ENCODE results near the gene HECW1.

Gene HECW1

DNA sequence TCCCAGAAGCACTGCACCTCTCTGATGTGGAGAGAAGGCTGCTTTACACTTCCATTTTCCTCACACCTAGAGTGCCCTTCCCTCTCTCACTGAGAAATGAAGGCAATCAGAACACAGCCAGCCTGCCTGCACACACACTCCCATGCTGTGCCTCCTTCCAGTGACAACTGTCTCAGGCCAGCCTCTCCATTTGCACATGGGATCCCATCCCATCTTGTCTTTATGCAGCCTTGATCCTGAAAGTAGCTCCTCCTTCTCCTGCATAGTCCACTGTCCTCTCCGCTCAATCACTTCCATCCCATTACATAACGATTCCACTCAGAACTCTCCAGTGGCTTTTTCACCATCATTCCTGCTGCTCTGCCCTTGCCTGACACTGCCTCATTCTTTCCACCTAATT, 266.8 kb downstream of the HECW1 start:
- no peak for ATAC-seq

DNA sequence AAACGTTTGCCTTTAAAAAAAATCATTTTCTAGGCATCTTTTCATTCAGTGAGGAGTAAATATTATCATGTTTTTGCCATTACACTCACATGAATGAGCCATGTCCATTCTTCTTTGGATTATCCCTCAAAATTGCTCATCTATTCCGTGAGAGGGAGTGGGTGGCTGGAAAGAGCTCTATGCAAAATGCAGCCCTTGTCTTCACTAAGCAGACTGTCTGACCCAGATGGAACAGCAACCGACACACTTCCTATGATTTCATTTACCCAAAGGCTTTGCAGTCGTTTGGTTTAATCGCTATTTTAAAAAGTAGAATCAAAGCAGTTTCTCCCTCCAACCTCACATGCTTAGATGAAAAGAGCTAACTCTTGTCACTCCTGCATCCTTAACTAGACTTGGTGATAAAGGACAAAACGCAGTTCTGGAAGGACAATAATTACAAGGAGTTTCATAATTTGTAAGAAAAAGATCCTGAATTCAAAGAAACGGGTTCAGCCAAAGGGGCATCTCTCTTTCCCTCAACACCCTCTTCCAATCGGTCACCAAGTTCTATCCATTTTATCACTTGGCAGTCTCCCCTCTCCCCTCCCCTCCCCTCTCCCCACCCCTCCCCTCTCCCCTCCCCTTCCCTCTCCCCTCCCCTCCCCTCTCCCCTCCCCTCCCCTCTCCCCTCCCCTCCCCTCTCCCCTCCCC, 272.3 kb downstream of the HECW1 start:
- no peak for ATAC-seq

DNA sequence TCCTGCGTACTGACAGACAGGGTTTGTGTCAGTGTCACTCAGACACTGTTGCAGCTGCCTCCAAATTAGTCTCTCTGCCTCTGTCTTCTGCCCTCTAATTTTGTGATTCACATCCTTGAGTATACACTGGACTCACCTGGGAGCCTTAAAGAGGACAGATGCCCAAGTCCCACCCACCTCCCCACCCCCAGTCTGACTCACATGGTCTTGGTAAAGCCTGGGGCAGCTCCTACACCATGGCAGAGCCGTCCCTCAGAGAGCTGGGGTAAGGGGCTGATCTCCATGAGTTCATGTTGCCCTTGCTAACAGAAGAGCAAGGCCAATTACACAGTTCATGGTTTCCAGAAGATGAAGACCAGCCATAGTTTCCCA, 272.8 kb downstream of the HECW1 start:
- no peak for ATAC-seq

DNA sequence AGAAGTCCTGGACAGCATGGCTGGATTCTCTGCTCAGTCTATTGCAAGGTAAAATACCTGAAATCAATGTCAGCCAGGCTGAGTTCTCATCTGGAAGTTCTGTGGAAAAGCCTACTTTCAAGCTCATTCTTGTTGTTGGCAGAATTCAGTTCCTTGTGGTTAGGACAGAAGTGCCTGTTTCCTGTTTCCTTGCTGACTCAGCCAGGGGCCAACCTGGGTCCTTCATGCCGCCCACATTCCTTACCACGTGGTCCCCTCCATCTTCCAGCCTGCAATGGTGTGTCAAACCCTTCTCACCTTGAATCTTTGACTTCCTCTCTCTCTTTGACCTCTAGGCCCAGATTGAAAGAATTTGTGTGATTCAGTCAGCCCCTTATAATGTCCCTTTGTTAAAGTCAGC, 273.4 kb downstream of the HECW1 start:
- no peak for ATAC-seq

DNA sequence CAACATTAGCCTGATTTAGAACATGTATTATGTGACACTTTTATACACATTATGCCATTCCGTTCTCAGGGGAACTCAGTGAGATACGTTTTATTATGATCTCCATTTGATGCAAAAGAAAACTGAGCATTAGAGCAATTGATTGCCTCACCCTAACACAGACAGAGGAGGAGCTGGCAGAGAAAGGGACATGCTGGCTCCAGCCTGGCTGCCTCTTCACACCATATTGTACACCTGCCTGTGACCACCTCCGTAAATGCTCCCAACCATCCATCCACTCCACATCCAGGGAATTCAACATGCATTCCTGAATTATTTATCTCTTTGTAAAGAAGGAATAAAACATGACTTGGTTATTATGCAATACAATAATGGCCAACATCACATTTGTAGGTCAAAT, 275.5 kb downstream of the HECW1 start:
- ATAC-seq = no peak

DNA sequence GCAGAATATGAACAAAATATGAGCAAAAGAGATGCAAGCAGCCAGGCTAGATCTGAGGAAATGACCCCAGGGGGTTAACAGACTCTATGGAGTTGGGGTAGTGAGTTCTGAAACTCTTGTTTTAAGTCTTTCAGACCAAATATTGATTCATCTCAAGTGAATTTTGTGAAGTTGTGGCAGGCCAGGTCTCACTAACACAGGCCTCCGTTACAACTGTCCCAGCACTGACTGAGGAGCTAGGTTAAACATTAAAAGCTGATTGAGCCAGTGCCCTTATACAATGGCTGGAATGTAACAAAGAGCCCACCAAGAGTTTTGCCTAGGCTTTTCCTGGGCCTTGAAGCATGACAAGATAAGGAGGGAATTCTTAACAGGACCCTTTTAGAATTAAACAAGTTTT, 278.1 kb downstream of the HECW1 start:
- ATAC-seq = no peak

DNA sequence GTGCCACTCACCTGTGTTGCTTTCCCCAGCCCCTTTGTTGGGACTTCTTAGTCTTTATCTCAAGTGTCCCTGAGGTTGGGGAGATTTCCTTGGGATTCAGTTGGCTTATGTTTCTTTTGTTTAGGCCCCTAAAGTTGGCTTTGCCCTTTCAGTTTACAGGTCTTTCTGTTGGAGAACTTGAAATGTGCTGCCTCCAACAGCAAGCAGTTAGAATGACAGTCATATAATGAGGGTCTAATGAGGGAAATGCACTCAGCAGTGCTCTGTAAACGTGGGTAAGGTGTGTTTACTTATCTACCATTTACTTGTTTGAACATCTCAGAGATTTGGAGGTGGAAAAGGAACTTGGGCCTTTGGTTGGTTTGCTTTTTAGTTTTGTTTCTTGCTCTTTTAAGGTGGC, 279.1 kb downstream of the HECW1 start:
- ATAC-seq = no peak

DNA sequence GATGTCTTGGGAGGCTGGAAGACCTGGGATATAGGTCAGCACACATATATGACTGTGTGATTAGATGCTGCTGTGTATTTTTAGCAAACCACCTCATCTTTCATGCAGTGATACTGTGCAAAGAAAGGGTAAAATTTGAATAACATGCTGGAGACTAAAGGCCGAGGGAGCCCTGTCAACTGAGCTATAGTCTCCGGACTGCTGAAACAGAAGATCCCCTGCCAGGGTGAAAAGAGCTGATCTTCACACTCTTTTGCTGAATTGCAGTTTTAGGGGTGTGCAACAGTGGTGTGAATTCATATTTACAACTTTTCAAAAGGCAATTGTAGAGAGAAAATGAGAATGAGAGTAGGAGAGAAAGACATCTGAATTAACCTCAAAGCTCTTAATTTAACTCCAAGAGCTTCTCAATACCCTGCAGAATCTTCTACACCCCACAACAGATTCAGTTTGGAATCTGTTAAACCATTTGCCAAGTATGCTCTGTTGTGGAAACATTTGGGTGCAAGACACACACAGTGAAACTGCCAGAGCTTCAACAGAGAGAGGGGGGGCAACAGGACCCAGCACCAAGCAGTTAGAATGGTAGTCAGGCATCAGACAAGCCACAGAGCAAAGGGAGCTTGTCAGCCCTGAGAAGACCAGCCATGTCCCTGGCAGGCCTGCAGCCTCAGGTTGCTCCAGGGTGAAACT, 280.3 kb downstream of the HECW1 start:
- ATAC-seq = no peak

GRCh38 chr7:43394441-43395130, 282.1 kb downstream of the HECW1 start:
- no peak for ATAC-seq

- no peak for ATAC-seq
Observed at GRCh38 chr7:43395351-43395750, 282.9 kb downstream of the HECW1 start.

- ATAC-seq = no peak
Observed at GRCh38 chr7:43396187-43396740, 283.8 kb downstream of the HECW1 start.

DNA sequence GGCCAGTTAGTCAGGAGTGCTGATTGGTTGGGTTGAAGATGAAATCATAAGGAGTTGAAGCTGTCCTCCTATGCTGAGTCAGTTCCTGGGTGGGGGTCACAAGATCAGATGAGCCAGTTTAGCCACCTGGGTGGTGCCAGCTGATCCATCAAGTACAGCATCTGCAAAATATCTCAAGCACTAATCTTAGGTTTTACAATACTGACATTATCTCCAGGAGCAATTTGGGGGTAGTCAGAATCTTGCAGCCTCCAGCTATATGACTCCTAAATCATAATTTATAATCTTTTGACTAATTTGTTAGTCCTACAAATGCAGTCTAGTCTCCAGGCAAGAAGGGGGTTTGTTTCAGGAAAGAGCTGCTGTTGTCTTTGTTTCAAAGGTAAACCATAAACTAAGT, 286.4 kb downstream of the HECW1 start:
- no peak for ATAC-seq

- ATAC-seq = no peak
Observed at GRCh38 chr7:43405948-43406347, 293.5 kb downstream of the HECW1 start.

GRCh38 chr7:43406961-43407360, 294.5 kb downstream of the HECW1 start:
- ATAC-seq = no peak

GRCh38 chr7:43408981-43409380, 296.5 kb downstream of the HECW1 start:
- ATAC-seq = no peak

DNA sequence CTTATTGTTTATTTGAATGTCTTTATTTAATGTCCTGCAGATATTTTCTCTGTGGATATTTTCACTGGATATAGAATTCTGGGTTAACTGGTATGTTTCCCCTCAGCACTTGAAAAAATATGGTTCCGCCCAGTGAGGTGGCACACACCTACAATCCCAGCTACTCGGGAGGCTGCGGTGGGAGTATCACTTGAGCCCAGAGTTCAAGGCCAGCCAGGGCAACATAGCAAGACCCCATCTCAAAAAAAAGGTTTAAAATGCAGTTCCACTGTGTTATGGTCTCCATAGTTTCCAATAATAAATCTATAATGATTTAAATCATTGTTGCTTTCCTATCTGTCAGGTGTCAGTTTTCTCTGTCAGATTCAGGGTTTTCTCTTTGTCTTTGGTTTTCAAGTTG, 305.0 kb downstream of the HECW1 start:
- no peak for ATAC-seq

DNA sequence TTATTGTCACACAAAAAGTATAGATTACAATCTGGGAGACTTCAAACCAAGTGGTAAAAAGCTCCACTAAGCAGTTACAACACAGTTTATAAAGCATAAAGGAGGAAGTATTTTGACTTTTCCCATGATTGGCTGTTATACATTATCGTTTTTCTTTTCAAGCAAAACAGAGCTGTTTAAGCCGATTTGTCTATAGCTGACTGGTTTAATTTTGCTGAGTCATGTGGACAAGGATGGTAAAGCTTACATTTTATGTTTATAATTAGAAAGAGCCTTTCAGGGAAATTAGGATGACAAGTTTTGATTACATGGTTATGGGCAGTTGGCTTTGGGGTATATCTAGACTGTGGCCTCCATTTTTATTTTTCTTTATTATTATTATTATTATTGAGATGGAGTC, 318.0 kb downstream of the HECW1 start:
- no peak for ATAC-seq

DNA sequence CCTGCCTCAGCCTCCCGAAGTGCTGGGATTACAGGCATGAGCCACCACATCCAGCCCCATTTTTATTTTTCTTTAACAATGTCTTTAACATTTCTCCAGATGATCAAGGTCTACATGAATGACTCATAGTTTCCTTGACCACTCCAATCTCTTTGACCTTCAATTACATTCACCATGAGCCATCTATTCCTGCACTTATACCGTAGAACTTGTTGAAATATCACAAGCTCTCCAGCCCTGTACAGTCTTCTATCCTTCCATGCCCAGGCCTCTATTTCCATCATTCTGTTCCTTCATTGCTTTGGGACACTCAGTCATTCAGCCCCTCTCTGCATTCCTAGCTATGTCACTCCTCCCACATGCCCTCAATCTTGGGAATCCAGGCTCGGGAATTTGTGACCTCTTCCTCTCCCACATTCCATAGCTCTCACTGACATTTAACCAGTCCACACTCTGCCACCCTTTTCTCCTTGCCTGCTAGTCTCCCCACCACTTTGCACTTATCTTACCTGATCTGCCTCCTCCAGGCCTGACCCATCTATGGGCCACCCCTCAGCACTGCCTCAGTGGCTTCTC, 318.7 kb downstream of the HECW1 start:
- ATAC-seq = no peak

GRCh38 chr7:43433639-43434038, 321.2 kb downstream of the HECW1 start:
- no peak for ATAC-seq

DNA sequence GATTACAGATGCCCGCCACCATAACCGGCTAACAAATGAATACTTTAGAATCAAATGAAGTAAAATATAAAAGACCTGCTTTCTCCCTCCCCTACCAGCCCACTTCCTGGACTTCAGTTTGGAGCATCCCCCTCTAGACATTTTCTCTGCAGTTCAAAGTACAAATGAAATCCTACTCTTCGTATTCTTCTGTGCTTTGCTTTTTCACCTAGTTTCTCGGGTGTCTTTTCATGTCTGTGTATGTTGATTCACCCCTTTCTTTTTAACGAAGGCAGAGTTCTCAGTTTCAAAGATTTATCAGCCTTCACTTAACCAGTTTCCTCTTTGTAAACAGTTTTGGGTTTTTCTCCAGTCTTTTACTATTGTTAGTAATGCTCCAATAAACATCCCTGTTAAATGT, 324.6 kb downstream of the HECW1 start:
- no peak for ATAC-seq

DNA sequence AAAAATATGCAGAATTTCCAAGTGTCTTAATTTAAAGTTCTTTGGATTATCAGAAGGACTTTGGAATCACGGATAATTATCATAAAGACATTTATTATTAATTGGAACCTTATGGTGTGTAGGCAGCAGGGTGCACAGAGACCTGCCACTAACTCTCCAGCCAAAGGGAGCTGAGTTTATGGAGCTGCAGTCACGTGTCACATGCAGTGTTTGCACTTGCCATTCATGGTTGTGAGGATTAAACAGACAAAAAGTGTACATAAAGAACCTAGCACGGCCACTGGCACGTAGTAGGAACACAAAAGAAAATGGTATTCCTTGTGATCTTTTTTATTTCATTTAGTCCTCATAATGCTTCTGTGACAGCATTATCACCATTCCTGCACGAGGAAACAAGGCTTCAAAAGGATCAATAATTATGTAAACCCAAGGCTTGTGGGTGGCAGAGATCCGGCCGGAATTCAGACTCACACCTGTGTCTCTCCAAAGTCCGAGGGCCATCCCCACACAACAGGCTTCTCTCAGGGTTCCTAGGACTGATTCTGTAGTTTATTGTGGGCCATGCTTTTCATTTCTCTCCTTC, 326.5 kb downstream of the HECW1 start:
- ATAC-seq = no peak

GRCh38 chr7:43439631-43440401, 327.4 kb downstream of the HECW1 start:
- ATAC-seq = peak; percentile 13 to 38

Data from activated CD4-positive, CD25-positive, alpha-beta regulatory T cell treated with anti-CD3 and anti-CD28 coated beads, Interleukin-2, amount 50 U/mL, for 24 hours (primary cell).